ENCODE results near the gene ANXA10.

Gene ANXA10

GRCh38 chr4:168139336-168139735 is 47.0 kb downstream of the ANXA10 start:
- H3K9ac ChIP-seq (ENCODE audit: low read length), result peak overlapping the region; percentile 64
- H2BK12ac ChIP-seq (ENCODE audit: low read length in 2 of 2), result no peak overlapping the region
- 70% methylated on average over 4 of the region's 5 CpGs for WGBS
- H3K4me3 ChIP-seq (ENCODE audit: insufficient read depth in 1 of 2, low read depth in 1 of 2, low read length in 2 of 2), result no peak overlapping the region
- no peak overlapping the region for H4K91ac ChIP-seq (ENCODE audit: low read length)
- no peak overlapping the region for H2AFZ ChIP-seq (ENCODE audit: low read depth, low read length)
- no peak overlapping the region for H4K8ac ChIP-seq (ENCODE audit: low read length)
- H2BK120ac ChIP-seq (ENCODE audit: low read depth, low read length), result no peak overlapping the region
- no peak overlapping the region for H3K23ac ChIP-seq (ENCODE audit: low read length in 2 of 2)
- H3K36me3 ChIP-seq (ENCODE audit: control insufficient read depth in 1 of 2, insufficient read depth in 2 of 2, low read depth in 1 of 2, low read length in 2 of 2), result no peaks in the 10 kb centered on the region
- peaks cover 7% of the 10 kb centered on the region for H3K4me1 ChIP-seq (ENCODE audit: control insufficient read depth, insufficient read depth, low read depth, low read length)
- no peak overlapping the region for H3K18ac ChIP-seq (ENCODE audit: low read depth in 1 of 2, low read length in 2 of 2)
- H2AK5ac ChIP-seq (ENCODE audit: low read length, severe bottlenecking), result no peak overlapping the region
- H3K27me3 ChIP-seq (ENCODE audit: control insufficient read depth in 1 of 2, insufficient read depth in 1 of 2, low read length in 2 of 2), result no peaks in the 10 kb centered on the region
- no peak overlapping the region for H2BK15ac ChIP-seq (ENCODE audit: low read depth, poor library complexity, severe bottlenecking)
- no peak overlapping the region for H3K14ac ChIP-seq (ENCODE audit: low read length in 2 of 2)
- H2BK5ac ChIP-seq (ENCODE audit: low read depth, low read length, poor library complexity, severe bottlenecking), result no peak overlapping the region
- no peaks in the 10 kb centered on the region for H3K79me1 ChIP-seq (replicated peaks; ENCODE audit: low read length, poor library complexity, severe bottlenecking)
- no peak overlapping the region for H3K4ac ChIP-seq (ENCODE audit: low read depth in 1 of 2, low read length in 2 of 2)
- DNase-seq, result peak; percentile 59
- peak overlapping the region; percentile 29 for H3K27ac ChIP-seq (ENCODE audit: low read length, poor library complexity, severe bottlenecking)
- no peaks in the 10 kb centered on the region for H3K9me3 ChIP-seq (ENCODE audit: control insufficient read depth, low read length)
- H3K4me2 ChIP-seq (ENCODE audit: low read length, poor library complexity, severe bottlenecking), result no peak overlapping the region

DNA sequence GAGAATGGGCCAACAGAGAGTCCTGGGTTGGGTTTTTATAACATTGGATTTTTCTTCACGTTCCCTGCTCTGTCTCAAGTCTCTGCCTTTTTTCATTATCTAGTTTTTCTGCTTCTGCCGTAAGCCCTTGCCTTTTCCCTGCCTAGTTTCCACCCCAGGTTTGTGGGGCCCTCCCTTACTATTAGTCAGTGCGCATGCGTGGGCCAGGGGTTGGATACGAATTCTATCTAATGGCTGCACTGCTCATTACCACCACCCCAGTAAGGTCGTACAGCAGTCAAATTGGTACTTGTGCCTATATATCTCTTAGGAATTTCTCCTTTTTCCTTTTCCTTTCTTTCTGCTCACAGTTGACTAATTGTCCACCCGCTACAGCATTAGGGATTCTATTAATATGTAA is 49.4 kb downstream of the ANXA10 start:
- no peak for DNase-seq
- H3K27ac ChIP-seq (ENCODE audit: low read length, poor library complexity, severe bottlenecking), result no peak overlapping the region
- H2AFZ ChIP-seq (ENCODE audit: low read depth, low read length), result no peak overlapping the region
- H3K36me3 ChIP-seq (ENCODE audit: control insufficient read depth in 1 of 2, insufficient read depth in 2 of 2, low read depth in 1 of 2, low read length in 2 of 2), result no peaks in the 10 kb centered on the region
- no peak overlapping the region for H3K23ac ChIP-seq (ENCODE audit: low read length in 2 of 2)
- H4K91ac ChIP-seq (ENCODE audit: low read length), result no peak overlapping the region
- no peak overlapping the region for H3K18ac ChIP-seq (ENCODE audit: low read depth in 1 of 2, low read length in 2 of 2)
- no peak overlapping the region for H3K9ac ChIP-seq (ENCODE audit: low read length)
- no peak overlapping the region for H2BK120ac ChIP-seq (ENCODE audit: low read depth, low read length)
- H3K27me3 ChIP-seq (ENCODE audit: control insufficient read depth in 1 of 2, insufficient read depth in 1 of 2, low read length in 2 of 2), result no peaks in the 10 kb centered on the region
- H2AK5ac ChIP-seq (ENCODE audit: low read length, severe bottlenecking), result peak overlapping the region; percentile 91
- WGBS, result 92% methylated on average over 7 of the region's 7 CpGs
- H3K4me3 ChIP-seq (ENCODE audit: insufficient read depth in 1 of 2, low read depth in 1 of 2, low read length in 2 of 2), result no peak overlapping the region
- H3K14ac ChIP-seq (ENCODE audit: low read length in 2 of 2), result no peak overlapping the region
- H2BK5ac ChIP-seq (ENCODE audit: low read depth, low read length, poor library complexity, severe bottlenecking), result no peak overlapping the region
- peaks cover 7% of the 10 kb centered on the region for H3K4me1 ChIP-seq (ENCODE audit: control insufficient read depth, insufficient read depth, low read depth, low read length)
- H2BK15ac ChIP-seq (ENCODE audit: low read depth, poor library complexity, severe bottlenecking), result no peak overlapping the region
- H2BK12ac ChIP-seq (ENCODE audit: low read length in 2 of 2), result no peak overlapping the region
- no peak overlapping the region for H3K4me2 ChIP-seq (ENCODE audit: low read length, poor library complexity, severe bottlenecking)
- no peak overlapping the region for H3K4ac ChIP-seq (ENCODE audit: low read depth in 1 of 2, low read length in 2 of 2)
- no peaks in the 10 kb centered on the region for H3K9me3 ChIP-seq (ENCODE audit: control insufficient read depth, low read length)
- H3K79me1 ChIP-seq (replicated peaks; ENCODE audit: low read length, poor library complexity, severe bottlenecking), result no peaks in the 10 kb centered on the region
- no peak overlapping the region for H4K8ac ChIP-seq (ENCODE audit: low read length)

GRCh38 chr4:168143601-168144000 is 51.3 kb downstream of the ANXA10 start:
- H3K4me3 ChIP-seq (ENCODE audit: insufficient read depth in 1 of 2, low read depth in 1 of 2, low read length in 2 of 2), result no peak overlapping the region
- H4K8ac ChIP-seq (ENCODE audit: low read length), result no peak overlapping the region
- H3K9me3 ChIP-seq (ENCODE audit: control insufficient read depth, low read length), result no peaks in the 10 kb centered on the region
- H3K9ac ChIP-seq (ENCODE audit: low read length), result no peak overlapping the region
- H2BK120ac ChIP-seq (ENCODE audit: low read depth, low read length), result no peak overlapping the region
- H3K14ac ChIP-seq (ENCODE audit: low read length in 2 of 2), result no peak overlapping the region
- H3K23ac ChIP-seq (ENCODE audit: low read length in 2 of 2), result no peak overlapping the region
- peaks cover 7% of the 10 kb centered on the region for H3K4me1 ChIP-seq (ENCODE audit: control insufficient read depth, insufficient read depth, low read depth, low read length)
- DNase-seq, result no peak
- no peak overlapping the region for H2BK12ac ChIP-seq (ENCODE audit: low read length in 2 of 2)
- no peak overlapping the region for H3K4me2 ChIP-seq (ENCODE audit: low read length, poor library complexity, severe bottlenecking)
- H3K27me3 ChIP-seq (ENCODE audit: control insufficient read depth in 1 of 2, insufficient read depth in 1 of 2, low read length in 2 of 2), result no peaks in the 10 kb centered on the region
- no peak overlapping the region for H3K18ac ChIP-seq (ENCODE audit: low read depth in 1 of 2, low read length in 2 of 2)
- H2AK5ac ChIP-seq (ENCODE audit: low read length, severe bottlenecking), result no peak overlapping the region
- H3K36me3 ChIP-seq (ENCODE audit: control insufficient read depth in 1 of 2, insufficient read depth in 2 of 2, low read depth in 1 of 2, low read length in 2 of 2), result no peaks in the 10 kb centered on the region
- 91% methylated on average over 2 of the region's 2 CpGs for WGBS
- no peak overlapping the region for H2AFZ ChIP-seq (ENCODE audit: low read depth, low read length)
- H2BK15ac ChIP-seq (ENCODE audit: low read depth, poor library complexity, severe bottlenecking), result no peak overlapping the region
- H3K79me1 ChIP-seq (replicated peaks; ENCODE audit: low read length, poor library complexity, severe bottlenecking), result no peaks in the 10 kb centered on the region
- H4K91ac ChIP-seq (ENCODE audit: low read length), result no peak overlapping the region
- peak overlapping the region; percentile 46 for H3K27ac ChIP-seq (ENCODE audit: low read length, poor library complexity, severe bottlenecking)
- no peak overlapping the region for H2BK5ac ChIP-seq (ENCODE audit: low read depth, low read length, poor library complexity, severe bottlenecking)
- H3K4ac ChIP-seq (ENCODE audit: low read depth in 1 of 2, low read length in 2 of 2), result no peak overlapping the region

- Histone ChIP-seq H2AFZ (ENCODE audit: low read depth, low read length) (no peak overlapping the region), H3K18ac (ENCODE audit: low read depth in 1 of 2, low read length in 2 of 2) (no peak overlapping the region), H2BK5ac (ENCODE audit: low read depth, low read length, poor library complexity, severe bottlenecking) (no peak overlapping the region), H3K4me1 (ENCODE audit: control insufficient read depth, insufficient read depth, low read depth, low read length) (peaks cover 1% of the 10 kb centered on the region), H4K91ac (ENCODE audit: low read length) (no peak overlapping the region), H2BK15ac (ENCODE audit: low read depth, poor library complexity, severe bottlenecking) (no peak overlapping the region), H4K8ac (ENCODE audit: low read length) (no peak overlapping the region), H2BK12ac (ENCODE audit: low read length in 2 of 2) (no peak overlapping the region), H2AK5ac (ENCODE audit: low read length, severe bottlenecking) (no peak overlapping the region), H3K4me3 (ENCODE audit: insufficient read depth in 1 of 2, low read depth in 1 of 2, low read length in 2 of 2) (no peak overlapping the region), H3K14ac (ENCODE audit: low read length in 2 of 2) (no peak overlapping the region), H3K79me1 (replicated peaks; ENCODE audit: low read length, poor library complexity, severe bottlenecking) (no peaks in the 10 kb centered on the region), H3K4me2 (ENCODE audit: low read length, poor library complexity, severe bottlenecking) (no peak overlapping the region), H2BK120ac (ENCODE audit: low read depth, low read length) (no peak overlapping the region), H3K9me3 (ENCODE audit: control insufficient read depth, low read length) (no peaks in the 10 kb centered on the region), H3K4ac (ENCODE audit: low read depth in 1 of 2, low read length in 2 of 2) (no peak overlapping the region), H3K36me3 (ENCODE audit: control insufficient read depth in 1 of 2, insufficient read depth in 2 of 2, low read depth in 1 of 2, low read length in 2 of 2) (no peaks in the 10 kb centered on the region), H3K27ac (ENCODE audit: low read length, poor library complexity, severe bottlenecking) (no peak overlapping the region), H3K27me3 (ENCODE audit: control insufficient read depth in 1 of 2, insufficient read depth in 1 of 2, low read length in 2 of 2) (no peaks in the 10 kb centered on the region), H3K23ac (ENCODE audit: low read length in 2 of 2) (no peak overlapping the region), H3K9ac (ENCODE audit: low read length) (no peak overlapping the region)
- WGBS, result 87% methylated on average over 6 of the region's 6 CpGs
- DNase-seq, result no peak
Observed at GRCh38 chr4:168150420-168151050, 58.2 kb downstream of the ANXA10 start.
